Measurements from ENCODE around the gene ADCYAP1R1. TPM values are rescaled to one million over a fixed set of nuclear protein-coding genes. Genes with fewer than 3 reads are reported as not detected.
A peak's percentile ranks its signal among the peaks of the same experiment; 100 is the strongest.

ADCYAP1R1 gene
- total RNA-seq, 4 donors from 2014 or later, result 13.9 to 36.3 (median 24.2) TPM

DNA sequence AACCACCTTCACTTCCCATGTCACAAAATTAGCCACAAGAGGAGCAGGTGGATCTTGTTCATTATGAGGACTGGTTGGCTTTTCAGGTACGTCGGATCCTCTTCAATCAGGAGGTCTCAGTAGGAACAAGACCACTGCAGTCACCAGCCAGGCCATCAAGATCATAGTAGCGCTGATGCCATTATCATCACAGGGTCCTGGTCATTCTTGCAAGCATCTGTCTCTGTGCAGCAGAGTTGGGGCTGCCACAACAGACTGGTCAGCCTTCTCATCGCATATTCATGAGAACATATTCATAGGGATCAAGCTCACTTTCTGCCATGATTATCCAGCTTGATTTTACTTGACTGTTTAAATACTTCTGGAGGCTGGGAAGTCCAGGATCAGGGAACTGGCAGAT is 67.1 kb downstream of the ADCYAP1R1 start:
- 86 to 94% methylated on average over 1 to 2 of the region's 4 CpGs for whole genome bisulfite sequencing, 2 donors (ENCODE audit: low coverage in 1 of 2)
- peaks cover 4% of the 10 kb centered on the region for H3K27me3 ChIP-seq
- no peak overlapping the region for H3K27ac ChIP-seq
- peaks cover 0 to 15% (median 0%) of the 10 kb centered on the region in 3 donors for H3K4me1 ChIP-seq
- no peaks in the 10 kb centered on the region for H3K36me3 ChIP-seq
- no peak for TF ChIP-seq EP300 (IDR thresholded peaks at IDR 0.05)
- TF ChIP-seq CTCF (IDR thresholded peaks at IDR 0.05), result no peak
- no peak for TF ChIP-seq POLR2AphosphoS5 (IDR thresholded peaks at IDR 0.05)
- TF ChIP-seq POLR2A (IDR thresholded peaks at IDR 0.05), result no peak
- H3K4me3 ChIP-seq, result no peak overlapping the region
- H3K9me3 ChIP-seq, result no peaks in the 10 kb centered on the region
- no peak for ATAC-seq

DNA sequence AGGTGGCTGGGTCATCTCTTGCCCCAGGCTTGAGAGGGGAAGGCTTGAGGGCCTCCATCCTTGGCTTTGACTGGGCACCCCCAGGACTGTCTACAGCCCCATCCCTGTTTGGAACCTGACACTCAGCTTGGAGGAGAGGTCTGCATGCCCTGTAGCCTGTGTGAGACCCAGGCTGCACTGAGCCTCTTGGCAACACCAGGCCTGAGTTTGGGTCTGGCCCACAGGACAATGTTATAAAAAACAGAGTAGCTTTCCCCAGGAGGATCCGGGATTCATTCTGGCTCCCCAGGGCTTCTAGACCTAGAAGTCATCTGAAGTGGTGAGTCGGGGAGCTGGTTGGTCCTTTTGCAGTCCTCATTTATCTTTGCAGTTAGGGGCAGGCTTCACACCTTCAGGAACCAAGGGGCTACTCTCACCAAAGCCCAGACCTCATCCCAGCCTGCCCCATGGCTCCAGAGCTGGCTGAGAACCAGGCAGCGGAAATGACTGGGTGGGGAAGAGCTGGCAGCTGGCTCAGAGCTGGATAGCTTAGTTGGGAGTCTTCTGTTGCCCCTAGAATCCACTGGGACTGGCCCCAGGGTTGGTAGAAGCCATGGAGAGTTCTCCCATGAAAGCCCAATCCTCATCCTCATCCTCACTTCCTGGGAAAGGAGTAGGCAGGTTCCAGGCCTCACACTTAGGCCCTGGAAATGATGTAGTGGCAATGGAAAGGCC is 68.8 kb downstream of the ADCYAP1R1 start:
- Histone ChIP-seq H3K4me3 (no peak overlapping the region), H3K27ac (no peak overlapping the region), H3K9me3 (no peaks in the 10 kb centered on the region), H3K36me3 (no peaks in the 10 kb centered on the region), H3K27me3 (peaks cover 4% of the 10 kb centered on the region), H3K4me1 (peaks cover 0 to 15% (median 0%) of the 10 kb centered on the region in 3 donors)
- TF ChIP-seq POLR2A (IDR thresholded peaks at IDR 0.05), result no peak
- TF ChIP-seq EP300 (IDR thresholded peaks at IDR 0.05), result no peak
- TF ChIP-seq POLR2AphosphoS5 (IDR thresholded peaks at IDR 0.05), result no peak
- no peak for TF ChIP-seq CTCF (IDR thresholded peaks at IDR 0.05)
- ATAC-seq, result no peak
- WGBS, 2 donors (ENCODE audit: low coverage in 1 of 2), result 67% methylated on average over 1 of the region's 3 CpGs; no CpG with 5 or more reads in 1 of the 2 donors

GRCh38 chr7:31121601-31122000 is 69.5 kb downstream of the ADCYAP1R1 start:
- Histone ChIP-seq H3K4me1 (peaks cover 0 to 15% (median 0%) of the 10 kb centered on the region in 3 donors), H3K9me3 (no peaks in the 10 kb centered on the region), H3K36me3 (no peaks in the 10 kb centered on the region), H3K27ac (no peak overlapping the region), H3K27me3 (no peaks in the 10 kb centered on the region), H3K4me3 (no peak overlapping the region)
- TF ChIP-seq POLR2AphosphoS5 (IDR thresholded peaks at IDR 0.05), result no peak
- TF ChIP-seq CTCF (IDR thresholded peaks at IDR 0.05), result no peak
- no peak for TF ChIP-seq EP300 (IDR thresholded peaks at IDR 0.05)
- TF ChIP-seq POLR2A (IDR thresholded peaks at IDR 0.05), result no peak
- WGBS, 2 donors (ENCODE audit: low coverage in 1 of 2), result 100% methylated on average over 1 of the region's 2 CpGs; no CpG with 5 or more reads in 1 of the 2 donors
- no peak for ATAC-seq

DNA sequence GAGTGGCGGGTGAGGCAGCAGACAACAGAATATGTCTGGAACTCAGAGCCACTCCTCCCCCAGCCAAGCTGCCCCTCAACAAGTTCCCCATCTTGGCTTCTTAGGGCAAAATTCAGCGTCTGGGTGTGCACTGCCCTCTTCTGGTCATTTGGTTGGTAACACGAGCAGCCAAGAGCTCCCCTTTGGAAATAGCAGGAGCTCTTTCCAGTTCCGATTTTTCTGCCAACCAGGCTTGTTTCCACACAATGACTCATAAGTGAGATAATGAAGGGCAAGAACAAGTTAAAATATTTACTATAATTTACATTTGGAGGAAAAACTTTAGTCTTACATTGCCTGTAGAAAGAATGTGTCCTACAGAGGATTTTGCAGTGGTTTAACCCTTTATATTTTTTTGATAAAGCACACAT is 70.5 kb downstream of the ADCYAP1R1 start:
- 0 to 4% methylated on average over 2 to 4 of the region's 4 CpGs for WGBS, 2 donors (ENCODE audit: low coverage in 1 of 2)
- Histone ChIP-seq H3K36me3 (no peaks in the 10 kb centered on the region), H3K9me3 (no peaks in the 10 kb centered on the region), H3K4me3 (no peak overlapping the region), H3K27ac (no peak overlapping the region), H3K27me3 (no peaks in the 10 kb centered on the region), H3K4me1 (peaks cover 0 to 15% (median 0%) of the 10 kb centered on the region in 3 donors)
- ATAC-seq, result peak; percentile 73
- peak; percentile 69 to 88 (median 72) for TF ChIP-seq CTCF (IDR thresholded peaks at IDR 0.05)
- TF ChIP-seq POLR2A (IDR thresholded peaks at IDR 0.05), result no peak

DNA sequence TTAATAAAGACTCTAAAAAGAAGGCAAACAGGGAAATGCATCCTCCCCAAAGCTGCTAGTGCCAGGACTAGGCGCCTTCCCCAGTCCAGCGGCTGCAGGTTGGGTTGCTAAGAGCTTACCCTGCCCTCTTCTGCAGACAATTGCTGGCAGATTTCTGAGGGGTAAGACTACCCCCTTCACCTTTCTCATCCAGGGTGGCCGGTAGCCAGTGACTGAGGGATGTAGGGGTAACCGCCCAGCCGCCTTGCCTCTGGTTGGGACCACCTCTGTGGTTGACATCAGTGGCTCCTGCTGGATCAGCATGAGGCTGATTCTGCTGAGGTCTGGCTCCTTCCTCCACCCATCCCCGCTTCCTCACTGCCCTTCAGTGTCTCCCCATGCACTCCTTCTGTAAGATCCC is 71.2 kb downstream of the ADCYAP1R1 start:
- no peak for ATAC-seq
- H3K36me3 ChIP-seq, result no peaks in the 10 kb centered on the region
- no peak overlapping the region for H3K27ac ChIP-seq
- TF ChIP-seq CTCF (IDR thresholded peaks at IDR 0.05) (no peak), POLR2A (IDR thresholded peaks at IDR 0.05) (no peak), EP300 (IDR thresholded peaks at IDR 0.05) (no peak), POLR2AphosphoS5 (IDR thresholded peaks at IDR 0.05) (no peak)
- no peaks in the 10 kb centered on the region for H3K9me3 ChIP-seq
- peaks cover 6% of the 10 kb centered on the region for H3K27me3 ChIP-seq
- no peak overlapping the region for H3K4me3 ChIP-seq
- WGBS, 2 donors (ENCODE audit: low coverage in 1 of 2), result 79 to 87% methylated on average over 2 to 5 of the region's 6 CpGs
- peaks cover 0 to 15% (median 0%) of the 10 kb centered on the region in 3 donors for H3K4me1 ChIP-seq

All from gastroesophageal sphincter (tissue), 4 donors.